Loucy (cell line): ENCODE measurements around the gene GABRB2.

Experiments used
- CTCF ChIP-seq: fragments of 200-600 bp; sonication (generic); conservative IDR thresholded peaks from 2 replicates; pipeline ENCODE4 v1.5.1; 2014; ENCODE audit warnings: mild to moderate bottlenecking, antibody characterized with exemption, low read length
- EZH2phosphoT487 ChIP-seq: fragments of 200-600 bp; IDR thresholded peaks from 2 replicates; pipeline ENCODE4 v1.6.1; 2018; ENCODE audit warnings: antibody characterized with exemption, mild to moderate bottlenecking, moderate library complexity, borderline replicate concordance

GRCh38 chr5:161513942-161514341, 32.6 kb downstream of the GABRB2 start:
- no peak for TF ChIP-seq CTCF
- no peak for TF ChIP-seq EZH2phosphoT487
